ENCODE data around the gene AP1S2. TPM values are rescaled to one million over a fixed set of nuclear protein-coding genes. Genes with fewer than 3 reads are reported as not detected.
"Not testable (repeated sequence)": the region's sequence is repeated elsewhere in the genome, so short reads cannot be mapped to it uniquely, and the experiment has no call there.

AP1S2 gene
- total RNA-seq, 1 experiment from 2014 or later = 19.9 TPM

DNA sequence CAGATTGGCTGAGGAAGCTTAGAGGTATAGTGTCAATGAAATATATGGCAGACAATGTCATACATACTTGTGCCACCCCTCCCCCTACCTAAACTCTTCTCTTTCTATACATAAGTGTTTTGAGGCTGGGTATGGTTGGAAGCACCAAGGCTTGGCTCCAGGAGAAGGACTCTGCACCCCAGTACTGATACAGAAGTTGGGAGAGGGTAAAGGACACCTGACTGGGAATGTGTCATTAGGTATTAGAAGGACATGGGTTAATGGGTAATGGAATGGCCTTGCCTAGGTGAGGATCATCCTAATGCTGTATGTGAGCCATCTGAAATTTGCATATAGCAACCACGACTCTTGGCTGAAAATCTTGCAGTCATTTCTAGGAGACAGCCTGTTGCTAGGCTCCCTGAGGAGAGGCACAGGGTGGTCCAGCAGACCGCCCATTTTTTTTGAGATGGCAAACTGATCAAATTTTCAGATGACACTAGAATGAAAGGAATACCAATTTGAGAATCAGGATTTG is 26.8 kb upstream of the AP1S2 start:
- no peak for DNase-seq (ENCODE audit: low read depth, low spot score)
- no peak overlapping the region for H3K9ac ChIP-seq (ENCODE audit: low read length)
- no peak overlapping the region for H3K4me2 ChIP-seq (ENCODE audit: low read length)
- TF ChIP-seq POLR2A (IDR thresholded peaks at IDR 0.05; ENCODE audit: borderline replicate concordance, extremely low read depth, insufficient read depth, insufficient read length) = no peak
- TF ChIP-seq POLR2AphosphoS5 (IDR thresholded peaks at IDR 0.05; ENCODE audit: low read depth, low read length) = no peak
- no peak for TF ChIP-seq SRF (IDR thresholded peaks at IDR 0.05; ENCODE audit: low read depth)
- no peaks in the 10 kb centered on the region; a peak in 1 of 4 replicates for H3K4me1 ChIP-seq (ENCODE audit: control insufficient read depth in 1 of 2, insufficient read depth in 2 of 2, low read length in 2 of 2)
- no peaks in the 10 kb centered on the region for H3K79me2 ChIP-seq (ENCODE audit: insufficient read depth, low read length)
- no peak overlapping the region for H3K27ac ChIP-seq (ENCODE audit: low read depth, low read length)
- no peaks in the 10 kb centered on the region for H4K20me1 ChIP-seq (ENCODE audit: insufficient read depth)
- H3K4me3 ChIP-seq (replicated peaks in 1 of 2; ENCODE audit: low read depth in 1 of 2, low read length in 2 of 2) = no peak overlapping the region
- no peak for ATAC-seq
- ChIA-PET CTCF (no interaction called here), RAD21 (ENCODE audit: low non-redundant PET in 1 of 2, low total read pairs in 2 of 2, uncharacterized antibody in 2 of 2, unreplicated experiment in 2 of 2) (no interaction called here), POLR2A (no interaction called here)
- H2AFZ ChIP-seq (ENCODE audit: low read depth, low read length, poor library complexity, severe bottlenecking) = no peak overlapping the region
- intact Hi-C loops (cut with micrococcal nuclease) = no loop called here
- H3K27me3 ChIP-seq (ENCODE audit: insufficient read depth, low read length) = no peaks in the 10 kb centered on the region
- no peaks in the 10 kb centered on the region for H3K9me2 ChIP-seq (ENCODE audit: insufficient read depth)
- H3K9me3 ChIP-seq (ENCODE audit: control insufficient read depth in 1 of 2, insufficient read depth in 1 of 2, low read depth in 1 of 2, low read length in 2 of 2) = no peaks in the 10 kb centered on the region
- H3K36me3 ChIP-seq (ENCODE audit: control insufficient read depth in 1 of 2, insufficient read depth in 2 of 2, low read length in 2 of 2) = no peaks in the 10 kb centered on the region
- BruUV-seq (replicated peaks) = no TSS peak

- POLR2A ChIA-PET; H4K20me1 ChIP-seq (ENCODE audit: insufficient read depth); BruUV-seq (replicated peaks); DNase-seq (ENCODE audit: low read depth, low spot score); H3K4me2 ChIP-seq (ENCODE audit: low read length); H3K36me3 ChIP-seq (ENCODE audit: control insufficient read depth in 1 of 2, insufficient read depth in 2 of 2, low read length in 2 of 2); ATAC-seq; CTCF ChIA-PET; intact Hi-C loops (cut with micrococcal nuclease); H3K27ac ChIP-seq (ENCODE audit: low read depth, low read length); H3K27me3 ChIP-seq (ENCODE audit: insufficient read depth, low read length); H3K9me2 ChIP-seq (ENCODE audit: insufficient read depth); H3K9me3 ChIP-seq (ENCODE audit: control insufficient read depth in 1 of 2, insufficient read depth in 1 of 2, low read depth in 1 of 2, low read length in 2 of 2); H2AFZ ChIP-seq (ENCODE audit: low read depth, low read length, poor library complexity, severe bottlenecking); H3K9ac ChIP-seq (ENCODE audit: low read length); RAD21 ChIA-PET (ENCODE audit: low non-redundant PET in 1 of 2, low total read pairs in 2 of 2, uncharacterized antibody in 2 of 2, unreplicated experiment in 2 of 2); H3K4me3 ChIP-seq (replicated peaks in 1 of 2; ENCODE audit: low read depth in 1 of 2, low read length in 2 of 2); H3K79me2 ChIP-seq (ENCODE audit: insufficient read depth, low read length); H3K4me1 ChIP-seq (ENCODE audit: control insufficient read depth in 1 of 2, insufficient read depth in 2 of 2, low read length in 2 of 2): not testable (repeated sequence)
Observed at GRCh38 chrX:15877914-15878313, 23.3 kb upstream of the AP1S2 start.

DNA sequence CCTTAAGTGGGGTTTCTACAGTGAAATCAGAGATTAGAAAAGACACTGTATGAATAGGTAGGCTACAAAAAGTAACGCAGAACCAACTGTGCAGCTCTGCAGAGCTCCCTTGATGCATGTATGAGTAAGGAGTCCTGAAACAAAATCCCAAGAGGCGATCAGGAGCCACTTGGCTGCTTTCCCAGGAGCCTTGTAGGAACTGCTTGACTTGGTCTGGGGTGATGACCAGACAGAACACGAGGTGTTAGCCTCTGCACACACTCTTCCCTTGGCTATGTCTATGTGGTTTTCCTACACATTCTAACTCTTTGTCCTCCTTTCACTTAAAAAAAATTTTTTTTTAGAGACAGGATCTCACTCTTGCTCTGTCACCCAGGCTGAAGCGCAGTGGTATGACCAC is 22.8 kb upstream of the AP1S2 start:
- H3K4me1 ChIP-seq (ENCODE audit: control insufficient read depth in 1 of 2, insufficient read depth in 2 of 2, low read length in 2 of 2) = no peaks in the 10 kb centered on the region
- H3K36me3 ChIP-seq (ENCODE audit: control insufficient read depth in 1 of 2, insufficient read depth in 2 of 2, low read length in 2 of 2) = no peaks in the 10 kb centered on the region
- ChIA-PET CTCF (no interaction called here), RAD21 (ENCODE audit: low non-redundant PET in 1 of 2, low total read pairs in 2 of 2, uncharacterized antibody in 2 of 2, unreplicated experiment in 2 of 2) (no interaction called here), POLR2A (no interaction called here)
- no peak overlapping the region for H2AFZ ChIP-seq (ENCODE audit: low read depth, low read length, poor library complexity, severe bottlenecking)
- no peaks in the 10 kb centered on the region for H3K27me3 ChIP-seq (ENCODE audit: insufficient read depth, low read length)
- no peak overlapping the region for H3K9ac ChIP-seq (ENCODE audit: low read length)
- no TSS peak for BruUV-seq (replicated peaks)
- no peak overlapping the region for H3K4me3 ChIP-seq (replicated peaks in 1 of 2; ENCODE audit: low read depth in 1 of 2, low read length in 2 of 2)
- H3K79me2 ChIP-seq (ENCODE audit: insufficient read depth, low read length) = no peaks in the 10 kb centered on the region
- H4K20me1 ChIP-seq (ENCODE audit: insufficient read depth) = no peaks in the 10 kb centered on the region
- ATAC-seq = no peak
- H3K9me3 ChIP-seq (ENCODE audit: control insufficient read depth in 1 of 2, insufficient read depth in 1 of 2, low read depth in 1 of 2, low read length in 2 of 2) = no peaks in the 10 kb centered on the region
- no peak overlapping the region for H3K4me2 ChIP-seq (ENCODE audit: low read length)
- no peaks in the 10 kb centered on the region for H3K9me2 ChIP-seq (ENCODE audit: insufficient read depth)
- H3K27ac ChIP-seq (ENCODE audit: low read depth, low read length) = no peak overlapping the region
- no peak for DNase-seq (ENCODE audit: low read depth, low spot score)
- intact Hi-C loops (cut with micrococcal nuclease) = no loop called here
- TF ChIP-seq SRF (IDR thresholded peaks at IDR 0.05; ENCODE audit: low read depth) (no peak), EZH2phosphoT487 (IDR thresholded peaks at IDR 0.05; ENCODE audit: borderline replicate concordance) (no peak), SP1 (IDR thresholded peaks at IDR 0.05; ENCODE audit: low read depth) (no peak), FOSL1 (IDR thresholded peaks at IDR 0.05; ENCODE audit: low read depth) (no peak), SIN3A (IDR thresholded peaks at IDR 0.05; ENCODE audit: low read depth) (no peak), POLR2AphosphoS5 (IDR thresholded peaks at IDR 0.05; ENCODE audit: low read depth, low read length) (no peak), EGR1 (IDR thresholded peaks at IDR 0.05; ENCODE audit: low read depth) (no peak), ZFX (IDR thresholded peaks at IDR 0.05) (no peak)
- TF ChIP-seq, protein P1, sequence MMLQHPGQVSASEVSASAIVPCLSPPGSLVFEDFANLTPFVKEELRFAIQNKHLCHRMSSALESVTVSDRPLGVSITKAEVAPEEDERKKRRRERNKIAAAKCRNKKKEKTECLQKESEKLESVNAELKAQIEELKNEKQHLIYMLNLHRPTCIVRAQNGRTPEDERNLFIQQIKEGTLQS (IDR thresholded peaks at IDR 0.05) = no peak
- TF ChIP-seq, protein P2, sequence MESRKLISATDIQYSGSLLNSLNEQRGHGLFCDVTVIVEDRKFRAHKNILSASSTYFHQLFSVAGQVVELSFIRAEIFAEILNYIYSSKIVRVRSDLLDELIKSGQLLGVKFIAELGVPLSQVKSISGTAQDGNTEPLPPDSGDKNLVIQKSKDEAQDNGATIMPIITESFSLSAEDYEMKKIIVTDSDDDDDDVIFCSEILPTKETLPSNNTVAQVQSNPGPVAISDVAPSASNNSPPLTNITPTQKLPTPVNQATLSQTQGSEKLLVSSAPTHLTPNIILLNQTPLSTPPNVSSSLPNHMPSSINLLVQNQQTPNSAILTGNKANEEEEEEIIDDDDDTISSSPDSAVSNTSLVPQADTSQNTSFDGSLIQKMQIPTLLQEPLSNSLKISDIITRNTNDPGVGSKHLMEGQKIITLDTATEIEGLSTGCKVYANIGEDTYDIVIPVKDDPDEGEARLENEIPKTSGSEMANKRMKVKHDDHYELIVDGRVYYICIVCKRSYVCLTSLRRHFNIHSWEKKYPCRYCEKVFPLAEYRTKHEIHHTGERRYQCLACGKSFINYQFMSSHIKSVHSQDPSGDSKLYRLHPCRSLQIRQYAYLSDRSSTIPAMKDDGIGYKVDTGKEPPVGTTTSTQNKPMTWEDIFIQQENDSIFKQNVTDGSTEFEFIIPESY (IDR thresholded peaks at IDR 0.05; ENCODE audit: extremely low read depth, insufficient replicate concordance, low read length) = no peak

Measured in HCT116 (cell line).